ENCODE results near the gene RTN4R.

RTN4R gene

GRCh38 chr22:20219667-20220628 lies 48.2 kb downstream of the RTN4R start:
- Histone ChIP-seq H3K4me1 (ENCODE audit: control insufficient read depth in 1 of 2, insufficient read depth in 2 of 2, low read length in 2 of 2) (no peaks in the 10 kb centered on the region), H3K27me3 (ENCODE audit: control insufficient read depth in 1 of 2, insufficient read depth in 2 of 2, low read length in 2 of 2) (no peaks in the 10 kb centered on the region), H3K4me3 (ENCODE audit: low read depth in 1 of 2, low read length in 2 of 2) (no peak overlapping the region), H3K27ac (ENCODE audit: low read depth, low read length) (no peak overlapping the region), H3K9ac (ENCODE audit: low read depth in 1 of 2, low read length in 2 of 2) (no peak overlapping the region), H3K9me3 (ENCODE audit: control insufficient read depth in 1 of 2, low read length in 2 of 2) (peaks cover 0 to 6% of the 10 kb centered on the region in 2 donors), H3K36me3 (ENCODE audit: control insufficient read depth in 1 of 2, insufficient read depth in 2 of 2, low read length in 2 of 2) (no peaks in the 10 kb centered on the region)

DNA sequence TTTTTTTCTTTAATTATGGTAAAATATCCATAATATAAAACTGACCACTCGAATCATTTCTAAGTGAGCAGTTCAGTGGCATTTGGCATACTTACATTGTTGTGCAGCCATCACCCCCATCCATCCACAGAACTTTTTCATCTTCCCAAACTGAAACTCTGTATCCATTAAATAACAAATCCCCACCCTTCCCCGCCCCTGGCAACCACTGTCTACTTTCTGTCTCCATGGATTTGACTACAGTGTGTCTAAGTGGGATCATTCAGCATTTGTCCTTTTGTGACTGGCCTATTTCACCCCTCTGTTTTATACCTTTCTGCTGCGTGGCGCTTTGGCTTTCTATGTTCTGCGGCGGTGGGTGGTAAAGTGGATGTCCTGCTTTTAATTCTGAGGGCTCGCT lies 49.1 kb downstream of the RTN4R start:
- H3K36me3 ChIP-seq (ENCODE audit: control insufficient read depth in 1 of 2, insufficient read depth in 2 of 2, low read length in 2 of 2): no peaks in the 10 kb centered on the region
- no peak overlapping the region for H3K9ac ChIP-seq (ENCODE audit: low read depth in 1 of 2, low read length in 2 of 2)
- H3K4me1 ChIP-seq (ENCODE audit: control insufficient read depth in 1 of 2, insufficient read depth in 2 of 2, low read length in 2 of 2): no peaks in the 10 kb centered on the region
- H3K27me3 ChIP-seq (ENCODE audit: control insufficient read depth in 1 of 2, insufficient read depth in 2 of 2, low read length in 2 of 2): no peaks in the 10 kb centered on the region
- no peak overlapping the region for H3K4me3 ChIP-seq (ENCODE audit: low read depth in 1 of 2, low read length in 2 of 2)
- H3K27ac ChIP-seq (ENCODE audit: low read depth, low read length): no peak overlapping the region
- H3K9me3 ChIP-seq (ENCODE audit: control insufficient read depth in 1 of 2, low read length in 2 of 2): peaks cover 0 to 6% of the 10 kb centered on the region in 2 donors

DNA sequence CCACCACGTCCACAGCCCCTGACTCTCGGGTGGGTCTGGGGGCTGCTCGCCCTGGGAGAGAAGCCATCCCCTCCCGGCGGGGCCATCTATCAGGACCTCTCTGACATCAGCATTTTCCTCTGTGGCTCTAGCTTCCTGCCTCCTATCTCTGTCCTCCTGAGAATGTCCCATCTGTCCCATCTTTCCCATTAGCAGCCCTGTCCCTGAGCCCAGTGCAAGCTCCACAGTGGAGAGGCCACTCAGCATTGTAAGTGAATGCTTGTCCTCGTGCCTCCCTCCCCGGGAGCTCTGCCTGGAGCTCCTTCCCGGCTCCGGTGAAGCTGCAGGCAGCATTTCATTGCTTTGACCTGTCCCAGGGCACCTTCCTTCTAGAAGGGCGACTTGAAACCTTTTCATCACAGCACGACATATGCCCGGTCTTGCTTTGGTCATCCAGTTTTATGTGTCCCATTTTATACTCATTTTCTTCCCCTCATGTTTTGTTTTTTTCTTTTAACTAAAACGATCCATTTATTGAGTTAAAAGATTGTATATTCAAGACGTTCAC lies 49.7 kb downstream of the RTN4R start:
- Histone ChIP-seq H3K36me3 (ENCODE audit: control insufficient read depth in 1 of 2, insufficient read depth in 2 of 2, low read length in 2 of 2) (no peaks in the 10 kb centered on the region), H3K9me3 (ENCODE audit: control insufficient read depth in 1 of 2, low read length in 2 of 2) (peaks cover 0 to 6% of the 10 kb centered on the region in 2 donors), H3K9ac (ENCODE audit: low read depth in 1 of 2, low read length in 2 of 2) (no peak overlapping the region), H3K4me3 (ENCODE audit: low read depth in 1 of 2, low read length in 2 of 2) (no peak overlapping the region), H3K27ac (ENCODE audit: low read depth, low read length) (no peak overlapping the region), H3K4me1 (ENCODE audit: control insufficient read depth in 1 of 2, insufficient read depth in 2 of 2, low read length in 2 of 2) (no peaks in the 10 kb centered on the region), H3K27me3 (ENCODE audit: control insufficient read depth in 1 of 2, insufficient read depth in 2 of 2, low read length in 2 of 2) (no peaks in the 10 kb centered on the region)

- Histone ChIP-seq H3K4me3 (ENCODE audit: low read depth in 1 of 2, low read length in 2 of 2) (no peak overlapping the region), H3K27me3 (ENCODE audit: control insufficient read depth in 1 of 2, insufficient read depth in 2 of 2, low read length in 2 of 2) (no peaks in the 10 kb centered on the region), H3K36me3 (ENCODE audit: control insufficient read depth in 1 of 2, insufficient read depth in 2 of 2, low read length in 2 of 2) (no peaks in the 10 kb centered on the region), H3K9me3 (ENCODE audit: control insufficient read depth in 1 of 2, low read length in 2 of 2) (peaks cover 0 to 6% of the 10 kb centered on the region in 2 donors), H3K27ac (ENCODE audit: low read depth, low read length) (no peak overlapping the region), H3K9ac (ENCODE audit: low read depth in 1 of 2, low read length in 2 of 2) (no peak overlapping the region), H3K4me1 (ENCODE audit: control insufficient read depth in 1 of 2, insufficient read depth in 2 of 2, low read length in 2 of 2) (peaks cover 0 to under 1% of the 10 kb centered on the region in 2 donors)
Measured at GRCh38 chr22:20217563-20217962, 50.6 kb downstream of the RTN4R start.

DNA sequence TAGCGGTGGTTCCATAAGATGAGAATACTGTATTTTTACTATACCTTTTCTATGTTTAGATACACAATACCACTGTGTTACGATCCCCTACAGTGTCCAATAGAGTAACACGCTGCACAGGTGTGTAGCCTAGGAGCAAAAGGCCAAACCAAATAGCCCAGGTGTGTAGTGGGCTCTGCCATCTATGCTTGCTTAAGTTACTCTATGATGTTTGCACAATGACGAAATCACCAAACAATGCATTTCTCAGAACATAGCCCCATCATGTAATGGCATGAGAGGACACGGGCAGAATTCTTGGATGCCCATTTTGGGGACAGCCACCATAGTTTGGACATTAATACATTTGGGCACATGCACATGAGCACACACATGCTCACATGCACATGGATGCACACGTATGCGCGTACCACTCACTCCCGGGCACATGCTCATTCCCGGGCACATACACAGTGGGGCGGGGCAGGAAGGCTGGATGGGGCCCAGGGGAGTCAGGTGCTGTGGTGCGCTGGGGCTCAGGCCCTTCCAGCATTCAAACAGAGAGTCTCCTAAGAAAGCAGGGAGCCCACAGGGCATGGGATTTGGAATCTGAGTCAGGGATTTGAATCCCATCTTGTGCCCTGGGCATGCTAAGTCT lies 51.1 kb downstream of the RTN4R start:
- H3K4me1 ChIP-seq (ENCODE audit: control insufficient read depth in 1 of 2, insufficient read depth in 2 of 2, low read length in 2 of 2): peaks cover 5 to 7% of the 10 kb centered on the region in 2 donors
- no peak overlapping the region for H3K27ac ChIP-seq (ENCODE audit: low read depth, low read length)
- no peaks in the 10 kb centered on the region for H3K27me3 ChIP-seq (ENCODE audit: control insufficient read depth in 1 of 2, insufficient read depth in 2 of 2, low read length in 2 of 2)
- H3K36me3 ChIP-seq (ENCODE audit: control insufficient read depth in 1 of 2, insufficient read depth in 2 of 2, low read length in 2 of 2): no peaks in the 10 kb centered on the region
- peaks cover 0 to 6% of the 10 kb centered on the region in 2 donors for H3K9me3 ChIP-seq (ENCODE audit: control insufficient read depth in 1 of 2, low read length in 2 of 2)
- no peak overlapping the region for H3K9ac ChIP-seq (ENCODE audit: low read depth in 1 of 2, low read length in 2 of 2)
- no peak overlapping the region for H3K4me3 ChIP-seq (ENCODE audit: low read depth in 1 of 2, low read length in 2 of 2)

DNA sequence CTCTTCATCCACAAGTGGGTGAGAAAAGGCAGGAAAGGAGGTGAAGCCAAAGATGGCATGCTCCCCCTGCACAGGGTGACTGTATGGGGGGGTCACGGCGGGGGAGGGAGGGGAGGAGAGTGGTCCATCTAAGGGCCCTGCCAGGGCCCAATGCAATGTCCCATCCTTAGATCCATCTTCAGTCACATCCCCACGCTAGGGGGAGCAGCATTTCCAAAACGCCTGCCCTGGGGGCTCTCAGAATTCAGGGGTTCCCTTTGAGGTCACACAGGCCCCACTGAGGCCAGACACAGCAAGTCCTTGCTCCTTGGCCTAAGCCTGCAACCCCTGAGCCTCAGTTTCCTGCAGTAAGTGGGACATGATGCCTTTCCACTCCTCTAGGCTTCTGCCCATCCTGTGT lies 52.4 kb downstream of the RTN4R start:
- Histone ChIP-seq H3K4me1 (ENCODE audit: control insufficient read depth in 1 of 2, insufficient read depth in 2 of 2, low read length in 2 of 2) (peaks cover 18 to 19% of the 10 kb centered on the region in 2 donors), H3K9me3 (ENCODE audit: control insufficient read depth in 1 of 2, low read length in 2 of 2) (peaks cover 0 to 6% of the 10 kb centered on the region in 2 donors), H3K36me3 (ENCODE audit: control insufficient read depth in 1 of 2, insufficient read depth in 2 of 2, low read length in 2 of 2) (no peaks in the 10 kb centered on the region), H3K9ac (ENCODE audit: low read depth in 1 of 2, low read length in 2 of 2) (no peak overlapping the region), H3K27me3 (ENCODE audit: control insufficient read depth in 1 of 2, insufficient read depth in 2 of 2, low read length in 2 of 2) (no peaks in the 10 kb centered on the region), H3K4me3 (ENCODE audit: low read depth in 1 of 2, low read length in 2 of 2) (no peak overlapping the region), H3K27ac (ENCODE audit: low read depth, low read length) (no peak overlapping the region)

GRCh38 chr22:20214853-20215252 lies 53.3 kb downstream of the RTN4R start:
- no peak overlapping the region for H3K9ac ChIP-seq (ENCODE audit: low read depth in 1 of 2, low read length in 2 of 2)
- no peak overlapping the region for H3K27ac ChIP-seq (ENCODE audit: low read depth, low read length)
- peaks cover 0 to 6% of the 10 kb centered on the region in 2 donors for H3K9me3 ChIP-seq (ENCODE audit: control insufficient read depth in 1 of 2, low read length in 2 of 2)
- no peaks in the 10 kb centered on the region for H3K27me3 ChIP-seq (ENCODE audit: control insufficient read depth in 1 of 2, insufficient read depth in 2 of 2, low read length in 2 of 2)
- H3K36me3 ChIP-seq (ENCODE audit: control insufficient read depth in 1 of 2, insufficient read depth in 2 of 2, low read length in 2 of 2): no peaks in the 10 kb centered on the region
- no peak overlapping the region for H3K4me3 ChIP-seq (ENCODE audit: low read depth in 1 of 2, low read length in 2 of 2)
- H3K4me1 ChIP-seq (ENCODE audit: control insufficient read depth in 1 of 2, insufficient read depth in 2 of 2, low read length in 2 of 2): peaks cover 27% of the 10 kb centered on the region in 2 donors

DNA sequence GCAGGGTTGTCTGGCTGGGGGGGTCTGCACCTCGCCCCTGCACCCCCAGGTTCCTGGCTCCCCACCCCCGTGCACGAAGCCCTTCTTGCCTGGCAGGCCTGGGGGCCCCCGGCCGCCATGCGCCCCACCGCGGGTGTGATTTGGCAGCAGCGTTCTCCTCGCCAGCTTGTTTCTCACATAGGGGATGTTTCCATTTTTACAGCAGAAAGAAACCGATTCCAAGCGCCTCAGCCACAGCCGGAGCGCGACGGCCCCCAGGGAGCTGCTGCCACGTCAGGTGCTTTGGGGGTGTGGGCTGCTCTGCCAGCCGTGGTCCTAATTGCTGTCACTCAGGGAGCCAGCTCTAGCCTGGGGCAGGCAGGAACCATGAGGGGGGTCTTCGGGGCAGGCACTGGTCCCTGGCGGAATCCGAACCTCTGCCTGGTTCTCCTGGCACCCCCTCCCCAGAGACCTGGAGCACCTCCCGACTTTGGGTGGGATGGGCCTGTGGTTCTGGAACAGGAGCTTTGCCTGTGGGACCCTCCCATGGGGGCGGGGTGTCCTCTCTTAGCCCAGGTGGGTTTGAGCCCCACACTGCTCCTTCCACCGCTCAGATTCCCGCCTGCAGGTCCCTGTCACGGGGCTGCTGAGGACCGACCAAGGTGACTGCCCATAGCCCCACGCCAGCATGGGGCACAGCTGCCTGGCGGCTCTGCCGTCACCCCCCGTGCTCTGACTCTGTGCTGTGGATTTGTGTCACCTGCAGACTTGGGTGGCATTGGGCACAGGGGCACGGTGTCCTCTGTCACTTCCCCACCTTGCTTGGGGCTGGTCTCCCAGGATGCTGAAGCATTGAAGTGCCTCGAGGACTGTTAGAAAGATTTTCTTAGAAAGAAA lies 54.0 kb downstream of the RTN4R start:
- Histone ChIP-seq H3K27me3 (ENCODE audit: control insufficient read depth in 1 of 2, insufficient read depth in 2 of 2, low read length in 2 of 2) (no peaks in the 10 kb centered on the region), H3K9ac (ENCODE audit: low read depth in 1 of 2, low read length in 2 of 2) (no peak overlapping the region), H3K9me3 (ENCODE audit: control insufficient read depth in 1 of 2, low read length in 2 of 2) (no peaks in the 10 kb centered on the region), H3K27ac (ENCODE audit: low read depth, low read length) (no peak overlapping the region), H3K4me1 (ENCODE audit: control insufficient read depth in 1 of 2, insufficient read depth in 2 of 2, low read length in 2 of 2) (peaks cover 27% of the 10 kb centered on the region in 2 donors), H3K4me3 (ENCODE audit: low read depth in 1 of 2, low read length in 2 of 2) (no peak overlapping the region), H3K36me3 (ENCODE audit: control insufficient read depth in 1 of 2, insufficient read depth in 2 of 2, low read length in 2 of 2) (no peaks in the 10 kb centered on the region)

DNA sequence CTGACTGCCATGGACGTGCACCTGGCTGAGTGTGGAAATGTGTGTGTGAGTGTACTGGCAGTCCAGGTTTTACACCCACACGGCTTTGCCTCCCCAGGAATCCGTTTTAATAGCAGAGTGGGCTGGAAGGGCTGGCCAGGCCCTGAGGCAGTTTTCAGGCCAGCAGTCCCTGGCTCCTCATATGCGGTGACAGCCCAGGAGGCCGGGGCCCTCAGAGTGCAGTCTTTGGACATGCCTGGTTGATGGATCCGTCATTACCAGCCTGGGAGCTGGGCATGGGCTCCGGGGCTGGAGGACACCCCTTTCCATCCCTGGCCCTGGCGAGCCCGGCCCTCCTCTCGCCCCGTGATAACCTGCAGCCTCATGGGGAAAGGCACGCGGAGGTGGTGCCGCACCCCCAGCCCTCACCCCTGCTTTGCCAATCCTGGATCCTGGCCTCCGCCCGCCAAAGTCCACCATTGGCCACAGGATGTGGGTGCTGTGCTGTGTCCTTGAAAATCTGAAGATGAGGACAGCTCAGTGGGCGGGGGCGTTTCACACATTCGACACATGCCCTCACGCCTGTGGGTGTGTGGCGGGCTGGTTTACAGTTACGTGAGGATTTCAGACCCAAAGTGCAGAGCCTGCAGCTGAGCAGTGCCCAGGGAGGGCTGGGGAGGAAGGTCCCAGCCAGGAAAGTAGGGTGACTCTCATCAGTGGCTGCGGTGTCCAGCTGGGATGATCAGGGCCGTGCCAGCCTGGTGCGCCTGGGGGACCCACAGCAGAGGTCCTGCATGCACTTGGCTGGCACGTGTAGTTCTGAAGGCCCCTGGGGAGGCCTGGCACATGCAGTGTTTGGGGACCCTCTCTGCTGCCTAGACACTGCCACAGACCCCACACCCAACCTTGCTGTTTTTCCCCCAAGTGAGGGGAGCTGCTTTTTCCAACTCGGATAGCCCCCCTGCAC lies 55.1 kb downstream of the RTN4R start:
- no peaks in the 10 kb centered on the region for H3K9me3 ChIP-seq (ENCODE audit: control insufficient read depth in 1 of 2, low read length in 2 of 2)
- H3K27ac ChIP-seq (ENCODE audit: low read depth, low read length): no peak overlapping the region
- H3K4me1 ChIP-seq (ENCODE audit: control insufficient read depth in 1 of 2, insufficient read depth in 2 of 2, low read length in 2 of 2): peaks cover 33 to 37% of the 10 kb centered on the region in 2 donors
- no peak overlapping the region for H3K4me3 ChIP-seq (ENCODE audit: low read depth in 1 of 2, low read length in 2 of 2)
- no peaks in the 10 kb centered on the region for H3K36me3 ChIP-seq (ENCODE audit: control insufficient read depth in 1 of 2, insufficient read depth in 2 of 2, low read length in 2 of 2)
- no peak overlapping the region for H3K9ac ChIP-seq (ENCODE audit: low read depth in 1 of 2, low read length in 2 of 2)
- H3K27me3 ChIP-seq (ENCODE audit: control insufficient read depth in 1 of 2, insufficient read depth in 2 of 2, low read length in 2 of 2): no peaks in the 10 kb centered on the region
